ENCODE data around the gene PML.
"Not testable (repeated sequence)": the region's sequence is repeated elsewhere in the genome, so short reads cannot be mapped to it uniquely, and the experiment has no call there.

Gene PML

DNA sequence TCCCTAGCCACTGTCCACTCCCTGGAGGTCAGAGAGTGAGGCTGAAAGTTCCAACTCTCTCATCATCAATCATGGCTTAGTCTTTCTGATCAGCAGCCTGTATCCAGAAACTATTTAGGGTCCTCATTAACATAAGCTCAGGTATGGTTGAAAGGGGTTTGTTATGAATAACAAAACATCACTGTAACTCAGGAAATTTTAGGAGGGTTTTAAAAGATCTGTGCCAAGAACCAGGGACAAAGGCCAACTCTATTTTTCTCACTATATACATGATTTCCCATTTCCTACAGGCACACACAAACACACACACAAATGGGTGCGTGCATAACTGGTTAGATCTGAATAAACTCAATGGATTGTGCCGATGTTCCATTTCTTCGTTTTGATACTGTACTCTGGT, 26.1 kb upstream of the PML start:
- no peak overlapping the region for H3K27ac ChIP-seq
- H3K36me3 ChIP-seq (replicated peaks), result no peaks in the 10 kb centered on the region
- in situ Hi-C loops (cut with HindIII; ENCODE audit: low pct_ligation_motif_present, low sequenced_read_pairs), result no loop called here
- H3K4me3 ChIP-seq (ENCODE audit: low read depth, low read length), result no peak overlapping the region
- H3K27me3 ChIP-seq (replicated peaks), result no peaks in the 10 kb centered on the region
- no peak for DNase-seq
- TF ChIP-seq, protein P1, sequence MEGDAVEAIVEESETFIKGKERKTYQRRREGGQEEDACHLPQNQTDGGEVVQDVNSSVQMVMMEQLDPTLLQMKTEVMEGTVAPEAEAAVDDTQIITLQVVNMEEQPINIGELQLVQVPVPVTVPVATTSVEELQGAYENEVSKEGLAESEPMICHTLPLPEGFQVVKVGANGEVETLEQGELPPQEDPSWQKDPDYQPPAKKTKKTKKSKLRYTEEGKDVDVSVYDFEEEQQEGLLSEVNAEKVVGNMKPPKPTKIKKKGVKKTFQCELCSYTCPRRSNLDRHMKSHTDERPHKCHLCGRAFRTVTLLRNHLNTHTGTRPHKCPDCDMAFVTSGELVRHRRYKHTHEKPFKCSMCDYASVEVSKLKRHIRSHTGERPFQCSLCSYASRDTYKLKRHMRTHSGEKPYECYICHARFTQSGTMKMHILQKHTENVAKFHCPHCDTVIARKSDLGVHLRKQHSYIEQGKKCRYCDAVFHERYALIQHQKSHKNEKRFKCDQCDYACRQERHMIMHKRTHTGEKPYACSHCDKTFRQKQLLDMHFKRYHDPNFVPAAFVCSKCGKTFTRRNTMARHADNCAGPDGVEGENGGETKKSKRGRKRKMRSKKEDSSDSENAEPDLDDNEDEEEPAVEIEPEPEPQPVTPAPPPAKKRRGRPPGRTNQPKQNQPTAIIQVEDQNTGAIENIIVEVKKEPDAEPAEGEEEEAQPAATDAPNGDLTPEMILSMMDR (IDR thresholded peaks at IDR 0.05; ENCODE audit: low read depth, low read length, missing control alignments), result no peak

DNA sequence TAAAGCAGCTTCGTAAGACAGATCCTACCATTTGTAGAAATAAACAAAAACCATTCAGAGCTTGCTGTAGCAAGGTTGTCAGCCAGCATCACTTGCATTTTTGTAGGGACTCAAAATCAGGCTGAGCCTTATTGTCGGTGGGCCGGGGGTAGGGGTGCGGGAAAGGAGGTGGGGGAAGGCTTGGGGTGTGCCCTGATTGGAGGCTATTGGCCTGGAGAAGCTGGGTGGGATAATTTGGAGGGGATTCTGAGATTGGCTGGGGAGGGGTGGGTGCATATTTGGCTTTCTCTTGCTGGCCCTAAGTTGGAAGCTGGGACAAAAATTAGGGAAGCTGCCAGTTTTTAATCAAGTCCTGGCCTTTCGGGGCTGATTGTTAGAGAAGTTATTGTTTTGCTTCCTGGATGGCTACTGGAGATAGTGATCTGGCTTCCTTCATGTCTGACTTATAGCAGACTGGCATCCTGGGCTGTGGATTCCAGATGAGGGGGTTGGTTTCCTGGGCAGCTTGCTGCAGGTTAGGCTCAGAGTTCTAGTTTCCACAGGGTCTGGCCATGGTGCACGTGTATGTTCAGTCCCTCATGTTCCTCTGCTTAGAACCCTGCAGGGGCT, 25.3 kb upstream of the PML start:
- no peaks in the 10 kb centered on the region for H3K27me3 ChIP-seq (replicated peaks)
- in situ Hi-C loops (cut with HindIII; ENCODE audit: low pct_ligation_motif_present, low sequenced_read_pairs), result no loop called here
- TF ChIP-seq, protein P1 (IDR thresholded peaks at IDR 0.05; ENCODE audit: low read depth, low read length, missing control alignments), result no peak
- DNase-seq, result no peak
- no peaks in the 10 kb centered on the region for H3K36me3 ChIP-seq (replicated peaks)
- H3K27ac ChIP-seq, result no peak overlapping the region
- H3K4me3 ChIP-seq (ENCODE audit: low read depth, low read length), result no peak overlapping the region

- TF ChIP-seq, protein P1 (IDR thresholded peaks at IDR 0.05; ENCODE audit: low read depth, low read length, missing control alignments), result peak; percentile 95
- Histone ChIP-seq H3K27me3 (replicated peaks) (no peaks in the 10 kb centered on the region), H3K27ac (no peak overlapping the region), H3K4me3 (ENCODE audit: low read depth, low read length) (peak overlapping the region; percentile 9), H3K36me3 (replicated peaks) (no peaks in the 10 kb centered on the region)
- in situ Hi-C loops (cut with HindIII; ENCODE audit: low pct_ligation_motif_present, low sequenced_read_pairs), result no loop called here
- DNase-seq, result peak; percentile 79
These were observed 21.4 kb upstream of the PML start for GRCh38 chr15:73972984-73973682.

DNA sequence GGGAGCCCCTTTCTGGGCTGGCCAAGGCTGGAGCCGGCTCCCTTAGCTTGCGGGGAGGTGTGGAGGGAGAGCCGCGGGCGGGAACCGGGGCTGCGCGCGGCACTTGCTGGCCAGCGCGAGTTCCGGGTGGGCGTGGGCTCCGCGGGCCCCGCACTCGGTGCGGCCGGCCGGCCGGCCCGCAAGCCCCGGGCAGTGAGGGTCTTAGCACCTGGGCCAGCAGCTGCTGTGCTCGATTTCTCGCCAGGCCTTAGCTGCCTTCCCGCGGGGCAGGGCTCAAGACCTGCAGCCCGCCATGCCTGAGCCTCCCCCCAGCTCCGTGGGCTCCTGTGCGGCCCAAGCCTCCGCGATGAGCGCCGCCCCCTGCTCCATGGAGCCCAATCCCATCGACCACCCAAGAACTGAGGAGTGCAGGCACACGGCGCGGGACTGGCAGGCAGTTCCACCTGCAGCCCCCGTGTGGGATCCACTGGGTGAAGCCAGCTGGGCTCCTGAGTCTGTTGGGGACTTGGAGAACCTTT, 20.8 kb upstream of the PML start:
- DNase-seq; H3K4me3 ChIP-seq (ENCODE audit: low read depth, low read length); in situ Hi-C loops (cut with HindIII; ENCODE audit: low pct_ligation_motif_present, low sequenced_read_pairs); H3K27me3 ChIP-seq (replicated peaks); H3K36me3 ChIP-seq (replicated peaks); H3K27ac ChIP-seq: not testable (repeated sequence)

GRCh38 chr15:73975440-73976125, 18.9 kb upstream of the PML start:
- in situ Hi-C loops (cut with HindIII; ENCODE audit: low pct_ligation_motif_present, low sequenced_read_pairs), result not testable (repeated sequence)

GRCh38 chr15:73978896-73979295, 15.6 kb upstream of the PML start:
- Histone ChIP-seq H3K4me3 (ENCODE audit: low read depth, low read length) (no peak overlapping the region), H3K36me3 (replicated peaks) (no peaks in the 10 kb centered on the region), H3K27ac (no peak overlapping the region), H3K27me3 (replicated peaks) (no peaks in the 10 kb centered on the region)
- TF ChIP-seq, protein P1 (IDR thresholded peaks at IDR 0.05; ENCODE audit: low read depth, low read length, missing control alignments), result no peak
- no peak for DNase-seq
- in situ Hi-C loops (cut with HindIII; ENCODE audit: low pct_ligation_motif_present, low sequenced_read_pairs), result no loop called here

More at GRCh38 chr15:73975440-73976125, 18.9 kb upstream of the PML start:
- not testable (repeated sequence) for H3K36me3 ChIP-seq (replicated peaks); DNase-seq; H3K4me3 ChIP-seq (ENCODE audit: low read depth, low read length); H3K27me3 ChIP-seq (replicated peaks); H3K27ac ChIP-seq

Measured in brain microvascular endothelial cell (primary cell).